NB4 (cell line): Measurements from ENCODE around the gene OR56B1.
A peak's percentile ranks its signal among the peaks of the same experiment; 100 is the strongest.
"Not testable (repeated sequence)": the region's sequence is repeated elsewhere in the genome, so short reads cannot be mapped to it uniquely, and the experiment has no call there.

ENCODE experiments used
- DNase-seq: peaks from one replicate; pipeline ENCODE4 v3.0.0; 2010; ENCODE audit warnings: low read depth
- H3K4me3 ChIP-seq: one replicate; pipeline ENCODE4 v1.5.1; 2011; ENCODE audit warnings: mild to moderate bottlenecking, low read depth, low read length, moderate library complexity
- CTCF ChIP-seq: IDR thresholded peaks from one replicate; pipeline ENCODE4 v1.5.1; 2012; ENCODE audit warnings: low read depth, low read length
- MAX ChIP-seq: IDR thresholded peaks from 2 replicates; pipeline ENCODE4 v1.6.1; 2011; ENCODE audit warnings: low read depth, low read length
- MYC ChIP-seq: IDR thresholded peaks from 2 replicates; pipeline ENCODE4 v1.6.1; 2011; ENCODE audit warnings: low read depth, low read length
- POLR2A ChIP-seq: IDR thresholded peaks from 2 replicates; pipeline ENCODE4 v1.6.1; 2011; ENCODE audit warnings: mild to moderate bottlenecking; ENCODE audit not compliant: insufficient read length; ENCODE audit errors: extremely low read depth

Gene OR56B1

GRCh38 chr11:5736396-5736795 lies at the start of gene OR56B1:
Gene OR56B1, plus strand, starts transcription at chr11:5736448. Its CDS starts 69 bp downstream, at chr11:5736517.
- H3K4me3 ChIP-seq = no peak within 1 kb of the TSS
- no peak for DNase-seq
- TF ChIP-seq MYC = no peak
- TF ChIP-seq MAX = no peak
- TF ChIP-seq POLR2A = no peak
- TF ChIP-seq CTCF = no peak

- TF ChIP-seq MAX = no peak
- TF ChIP-seq CTCF = no peak
- no peak for TF ChIP-seq POLR2A
- no peak for TF ChIP-seq MYC
- DNase-seq = no peak
- H3K4me3 ChIP-seq = no peak overlapping the region
Measured at GRCh38 chr11:5688482-5688881, 47.8 kb upstream of the OR56B1 start.

- peak within 1 kb of the TSS; percentile 59 for H3K4me3 ChIP-seq
- DNase-seq = peak; percentile 86
Measured at GRCh38 chr11:5689551-5689983, 46.7 kb upstream of the OR56B1 start, which contains the start of gene TRIM22. Gene TRIM22, plus strand, starts transcription at chr11:5689790. Its CDS starts 6,443 bp downstream, at chr11:5696233.

GRCh38 chr11:5690216-5690615 lies 46.0 kb upstream of the OR56B1 start:
- TF ChIP-seq MYC (no peak), MAX (no peak), POLR2A (no peak), CTCF (no peak)
- peak overlapping the region; percentile 59 for H3K4me3 ChIP-seq
- DNase-seq = no peak

More at GRCh38 chr11:5689551-5689983, 46.7 kb upstream of the OR56B1 start, which contains the start of gene TRIM22:
- no peak for TF ChIP-seq CTCF
- TF ChIP-seq MAX = no peak
- TF ChIP-seq POLR2A = peak; percentile 13
- TF ChIP-seq MYC = no peak

- no peak for TF ChIP-seq CTCF
- no peak for TF ChIP-seq MYC
- TF ChIP-seq POLR2A = no peak
- H3K4me3 ChIP-seq = peak overlapping the region; percentile 59
- no peak for DNase-seq
Measured at GRCh38 chr11:5690736-5691135, 45.5 kb upstream of the OR56B1 start.

- DNase-seq = not testable (repeated sequence)
- H3K4me3 ChIP-seq = peak overlapping the region; percentile 59
Measured at GRCh38 chr11:5691238-5691963, 44.8 kb upstream of the OR56B1 start.
